ENCODE data around the gene STT3B.
A peak's percentile ranks its signal among the peaks of the same experiment; 100 is the strongest.

STT3B gene

GRCh38 chr3:31610700-31611275, 78.1 kb downstream of the STT3B start:
- peak in 1 of 2 donors; percentile 24 for DNase-seq

- DNase-seq = no peak
These were observed 80.5 kb downstream of the STT3B start for GRCh38 chr3:31613177-31613576.

GRCh38 chr3:31613654-31614053, 80.9 kb downstream of the STT3B start:
- no peak for DNase-seq

- no peak for DNase-seq
These were observed 81.6 kb downstream of the STT3B start for GRCh38 chr3:31614162-31614921.

- no peak for DNase-seq
These were observed 82.5 kb downstream of the STT3B start for GRCh38 chr3:31615071-31615875.

GRCh38 chr3:31616711-31617110, 84.0 kb downstream of the STT3B start:
- no peak for DNase-seq

- DNase-seq = no peak
These were observed 87.9 kb downstream of the STT3B start for GRCh38 chr3:31620656-31621055.

- DNase-seq = no peak
These were observed 88.6 kb downstream of the STT3B start for GRCh38 chr3:31621314-31621713.

GRCh38 chr3:31622636-31623288, 90.0 kb downstream of the STT3B start:
- no peak for DNase-seq

GRCh38 chr3:31624083-31624709, 91.5 kb downstream of the STT3B start:
- no peak for DNase-seq

GRCh38 chr3:31625358-31625757, 92.6 kb downstream of the STT3B start:
- no peak for DNase-seq

- DNase-seq = no peak
These were observed 96.3 kb downstream of the STT3B start for GRCh38 chr3:31629054-31629453.

GRCh38 chr3:31634476-31634875, 101.8 kb downstream of the STT3B start:
- no peak for DNase-seq

- no peak for DNase-seq
These were observed 102.8 kb downstream of the STT3B start for GRCh38 chr3:31635545-31635944.

GRCh38 chr3:31636049-31636448, 103.3 kb downstream of the STT3B start:
- no peak for DNase-seq

- DNase-seq = peak in 1 of 2 donors; percentile 21
These were observed 104.1 kb downstream of the STT3B start for GRCh38 chr3:31636694-31637442.

- no peak for DNase-seq
These were observed 107.1 kb downstream of the STT3B start for GRCh38 chr3:31639828-31640227.

- DNase-seq = no peak
These were observed 112.5 kb downstream of the STT3B start for GRCh38 chr3:31645256-31645655.

- DNase-seq = no peak
These were observed 115.7 kb downstream of the STT3B start for GRCh38 chr3:31648286-31648968.

GRCh38 chr3:31652296-31652695, 119.6 kb downstream of the STT3B start:
- no peak for DNase-seq

- DNase-seq = no peak
These were observed 120.7 kb downstream of the STT3B start for GRCh38 chr3:31653464-31653863.
